GM19438 (cell line): Measurements from ENCODE around the gene MFRP.

Source experiments
- ATAC-seq: cut with Tn5 transposase; IDR thresholded peaks from one replicate; pipeline ENCODE4 v1.9.1; 2021; ENCODE audit warnings: low read depth; ENCODE audit not compliant: unreplicated experiment

Gene MFRP

GRCh38 chr11:119338965-119339588, 7.4 kb downstream of the MFRP start:
- ATAC-seq, result no peak

GRCh38 chr11:119338318-119338890, 8.1 kb downstream of the MFRP start:
- ATAC-seq, result no peak

DNA sequence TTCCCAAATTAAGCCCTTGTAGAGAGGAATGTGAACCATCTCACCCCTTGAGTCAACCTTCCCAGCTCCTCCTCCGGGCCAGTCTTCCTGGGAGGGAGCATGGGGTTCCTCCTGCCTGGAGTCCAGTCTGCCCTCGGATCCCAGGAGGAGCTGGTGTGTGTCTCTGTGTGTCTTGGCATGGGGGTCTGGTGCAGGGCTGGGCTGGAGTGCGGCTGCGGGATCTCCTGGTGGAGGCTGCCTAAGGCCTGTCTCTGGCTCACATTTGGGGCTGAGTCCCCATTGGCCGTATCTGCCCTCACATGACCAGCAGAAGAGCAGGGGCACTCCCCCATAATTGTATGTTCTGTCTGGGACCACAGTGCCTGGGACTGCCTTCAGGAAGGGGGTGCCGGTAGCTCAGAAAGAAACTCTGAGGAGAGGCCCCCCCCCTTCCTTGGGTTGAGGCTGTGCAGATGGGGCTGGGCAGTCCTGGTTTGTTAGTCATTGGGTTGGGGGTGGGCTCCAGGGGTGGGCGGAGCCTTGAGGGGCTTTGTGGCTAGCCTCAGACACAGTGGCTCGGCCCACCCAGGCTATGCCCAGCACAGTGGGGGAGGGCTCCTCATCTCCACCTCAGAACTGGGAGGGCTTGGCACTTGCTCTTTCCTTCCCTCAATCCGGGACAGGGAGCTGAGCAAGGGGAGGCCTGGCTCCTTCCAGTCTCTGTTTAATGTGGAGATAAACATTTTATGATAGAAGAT, 8.8 kb downstream of the MFRP start:
- no peak for ATAC-seq

GRCh38 chr11:119336744-119337469, 9.6 kb downstream of the MFRP start:
- ATAC-seq, result no peak

GRCh38 chr11:119335655-119336543, 10.6 kb downstream of the MFRP start:
- no peak for ATAC-seq

DNA sequence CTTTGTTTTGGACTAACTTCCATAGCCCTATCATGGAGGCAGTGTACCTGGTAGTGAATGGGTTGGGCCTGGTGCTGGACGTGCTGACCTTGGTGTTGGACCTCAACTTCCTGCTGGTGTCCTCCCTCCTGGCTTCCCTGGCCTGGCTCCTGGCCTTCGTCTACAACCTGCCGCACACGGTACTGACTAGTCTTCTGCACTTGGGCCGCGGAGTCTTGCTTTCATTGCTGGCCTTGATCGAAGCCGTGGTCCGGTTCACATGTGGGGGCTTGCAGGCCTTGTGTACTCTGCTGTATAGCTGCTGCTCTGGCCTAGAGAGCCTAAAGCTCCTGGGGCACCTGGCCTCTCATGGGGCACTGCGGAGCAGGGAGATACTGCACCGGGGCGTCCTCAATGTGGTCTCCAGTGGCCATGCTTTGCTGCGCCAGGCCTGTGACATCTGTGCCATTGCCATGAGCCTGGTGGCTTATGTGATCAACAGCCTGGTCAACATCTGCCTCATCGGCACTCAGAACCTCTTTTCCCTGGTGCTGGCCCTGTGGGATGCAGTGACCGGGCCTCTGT, 11.3 kb downstream of the MFRP start:
- ATAC-seq, result no peak

DNA sequence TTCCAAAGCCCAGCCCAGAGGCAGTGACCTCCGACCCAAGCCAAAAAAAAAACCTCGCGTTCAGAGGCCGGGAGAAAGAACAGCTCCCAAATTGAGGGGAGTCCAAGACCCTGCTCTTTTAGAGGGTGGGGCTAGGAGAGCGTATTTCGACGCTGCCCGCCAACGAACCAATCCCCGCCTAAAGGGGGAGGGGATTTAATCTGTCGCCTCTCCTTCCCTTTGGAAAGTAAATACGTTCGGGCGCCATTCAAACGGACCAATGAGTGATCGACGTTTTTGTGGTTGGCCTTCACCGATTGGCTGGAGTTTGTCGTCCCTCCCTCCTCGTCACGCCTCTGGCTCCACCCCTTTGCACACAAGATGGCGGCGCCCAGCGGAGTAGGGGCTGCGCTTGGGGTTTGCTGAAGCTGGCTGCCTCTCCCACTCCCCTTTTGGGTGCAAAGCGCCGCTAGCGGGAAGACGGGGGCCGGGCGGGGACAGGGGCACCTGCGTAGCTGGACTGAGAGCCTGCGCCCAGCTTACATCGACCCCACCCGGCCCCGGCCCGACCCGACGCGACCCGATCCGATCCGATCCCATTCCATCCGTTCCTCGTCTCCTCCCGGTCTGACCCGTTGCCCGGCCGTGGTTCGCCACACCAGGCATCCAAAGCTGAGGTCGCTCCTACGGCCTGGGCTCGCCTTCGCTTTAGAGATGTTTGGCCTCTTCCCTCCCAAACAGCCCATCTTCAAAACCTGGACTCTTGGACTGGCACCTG, 12.2 kb downstream of the MFRP start, which contains the start of gene RNF26:
TSS of gene RNF26 (plus strand) at position 354 of the 757 bp plus-strand sequence. CDS start 596 bp downstream, outside the sequence.
- ATAC-seq, result peak; percentile 97

DNA sequence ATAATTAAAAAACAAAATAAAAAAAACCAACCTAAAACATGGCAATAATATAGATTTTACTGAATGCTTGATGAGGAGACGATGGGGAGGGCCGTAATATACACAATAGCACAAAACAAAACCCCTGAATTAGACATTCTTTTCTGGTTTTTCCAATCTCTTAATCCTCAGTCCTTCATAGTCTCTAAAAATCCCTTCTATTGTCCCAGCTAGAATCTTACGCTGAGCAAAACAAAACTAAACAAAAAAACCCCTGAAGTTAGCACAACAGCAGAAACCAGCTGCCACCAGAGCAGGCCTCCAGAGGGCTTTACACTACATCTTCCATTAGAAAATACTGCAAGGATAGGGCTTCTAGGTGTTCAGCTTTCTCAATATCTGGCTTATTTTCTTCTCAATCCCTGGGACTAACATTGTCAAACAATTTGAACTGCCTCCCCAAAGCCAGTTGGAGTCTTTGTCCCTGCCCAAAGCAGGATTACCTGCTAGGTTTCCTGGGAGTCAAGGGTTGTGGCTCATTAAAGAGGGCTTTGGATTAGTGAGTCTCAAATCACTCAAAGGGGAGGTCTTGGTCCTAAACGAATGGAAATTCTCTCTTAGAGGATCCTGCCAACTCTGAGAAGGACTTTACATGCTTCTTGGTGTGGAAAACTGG, 14.3 kb downstream of the MFRP start:
- ATAC-seq, result no peak

GRCh38 chr11:119330237-119330636, 16.3 kb downstream of the MFRP start:
- ATAC-seq, result no peak

DNA sequence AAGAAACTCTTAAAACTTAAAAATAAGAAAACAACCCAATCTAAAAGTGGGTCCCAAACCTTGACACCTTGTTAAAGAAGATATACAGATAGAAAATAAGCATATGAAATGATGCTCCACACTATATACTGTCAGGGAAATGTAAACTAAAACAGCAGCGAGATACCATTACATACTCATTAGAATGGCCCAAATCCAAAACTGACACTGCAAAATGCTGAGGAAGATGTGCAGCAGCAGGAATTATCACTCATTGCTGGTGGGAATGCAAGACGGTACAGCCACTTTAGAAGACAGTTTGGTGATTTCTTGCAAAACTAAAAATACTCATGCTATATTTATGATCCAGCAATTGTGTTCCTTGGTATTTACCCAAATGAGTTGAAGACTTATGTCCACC, 17.2 kb downstream of the MFRP start:
- no peak for ATAC-seq

GRCh38 chr11:119324189-119324588, 22.3 kb downstream of the MFRP start:
- ATAC-seq, result no peak

DNA sequence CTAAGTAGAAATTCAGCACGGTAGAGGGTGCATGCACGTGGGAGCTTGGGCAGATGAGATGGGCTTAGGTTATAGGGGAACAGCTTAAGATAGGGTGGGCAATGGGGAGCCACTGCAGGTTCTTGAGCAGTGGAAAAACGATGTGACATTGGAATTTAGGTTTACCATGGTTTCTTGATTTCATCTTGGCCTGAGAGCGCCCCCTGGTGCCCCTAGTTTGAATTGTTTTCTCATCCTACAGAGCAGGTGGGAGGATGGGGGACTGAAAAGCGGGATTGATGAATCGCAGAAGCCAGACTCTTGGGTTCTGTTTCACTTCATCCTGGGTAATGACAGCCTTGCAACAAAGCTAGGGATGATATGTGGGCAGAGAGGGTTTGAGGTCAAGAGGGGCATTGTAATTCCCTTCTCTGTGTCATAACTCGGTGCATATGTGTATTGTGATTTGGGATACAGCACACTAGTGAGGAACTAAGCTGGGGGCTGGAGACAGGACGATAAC, 22.9 kb downstream of the MFRP start:
- no peak for ATAC-seq

DNA sequence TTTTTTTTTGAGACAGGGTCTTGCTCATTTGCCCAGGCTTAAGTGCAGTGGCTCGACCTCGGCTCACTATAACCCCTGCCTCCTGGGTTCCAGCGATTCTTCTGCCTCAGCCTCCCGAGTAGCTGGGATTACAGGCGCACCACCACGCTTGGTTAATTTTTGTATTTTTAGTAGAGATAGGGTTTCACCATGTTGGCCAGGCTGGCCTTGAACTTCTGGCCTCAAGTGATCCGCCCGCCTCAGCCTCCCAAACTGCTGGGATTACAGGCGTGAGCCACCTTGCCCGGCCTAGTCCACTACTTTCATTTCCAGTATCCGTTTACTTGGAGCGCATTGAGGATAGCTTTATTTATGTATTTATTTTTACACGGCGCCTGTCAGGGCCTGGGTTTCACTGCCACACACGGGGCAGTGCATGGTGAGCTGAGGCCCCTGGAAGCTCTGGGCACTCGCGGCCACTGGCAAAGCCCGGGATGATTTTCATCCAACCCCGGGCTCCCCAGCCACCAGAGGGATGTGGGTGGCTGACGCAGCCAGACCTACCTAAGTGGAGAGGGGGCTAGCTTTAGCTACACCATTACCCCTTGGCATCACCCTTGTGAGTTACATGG, 23.5 kb downstream of the MFRP start:
- no peak for ATAC-seq

DNA sequence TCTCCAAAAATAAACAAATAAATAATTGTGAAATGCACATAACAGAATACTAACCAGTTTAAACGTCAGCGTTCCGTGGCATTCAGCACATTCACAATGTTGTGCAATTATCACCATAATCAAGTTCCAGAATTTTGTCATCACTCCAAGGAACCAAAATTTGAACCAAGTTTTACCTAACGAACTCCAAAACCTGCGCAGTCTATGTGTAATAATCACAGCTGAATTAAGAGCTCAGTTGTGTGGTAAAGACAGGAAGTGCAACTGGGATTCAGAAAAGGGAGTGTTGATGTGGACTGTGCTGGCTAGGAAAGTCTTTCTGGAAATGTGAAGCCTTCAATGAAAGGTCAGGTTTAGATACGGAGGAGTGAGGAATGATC, 24.2 kb downstream of the MFRP start:
- ATAC-seq, result no peak

- ATAC-seq, result peak; percentile 37
Observed at GRCh38 chr11:119320776-119321524, 25.6 kb downstream of the MFRP start.

- no peak for ATAC-seq
Observed at GRCh38 chr11:119320240-119320775, 26.2 kb downstream of the MFRP start.

GRCh38 chr11:119319700-119320239, 26.7 kb downstream of the MFRP start:
- no peak for ATAC-seq
